ENCODE results near the gene TNFAIP2.
"Not testable (repeated sequence)": the region's sequence is repeated elsewhere in the genome, so short reads cannot be mapped to it uniquely, and the experiment has no call there.

TNFAIP2 gene

GRCh38 chr14:103136388-103137271, 13.4 kb downstream of the TNFAIP2 start:
- DNase-seq: no peak

- no peak for DNase-seq
Observed at GRCh38 chr14:103137689-103138300, 14.5 kb downstream of the TNFAIP2 start.

- DNase-seq: no peak
Observed at GRCh38 chr14:103138301-103139131, 15.3 kb downstream of the TNFAIP2 start.

GRCh38 chr14:103139132-103140025, 16.1 kb downstream of the TNFAIP2 start:
- no peak for DNase-seq

- DNase-seq: no peak
Observed at GRCh38 chr14:103140316-103141109, 17.3 kb downstream of the TNFAIP2 start.

GRCh38 chr14:103141117-103141796, 18.0 kb downstream of the TNFAIP2 start:
- peak; percentile 30 for DNase-seq

- DNase-seq: no peak
Observed at GRCh38 chr14:103142026-103142425, 18.8 kb downstream of the TNFAIP2 start.

- DNase-seq: no peak
Observed at GRCh38 chr14:103142721-103143302, 19.6 kb downstream of the TNFAIP2 start.

- no peak for DNase-seq
Observed at GRCh38 chr14:103143506-103143905, 20.2 kb downstream of the TNFAIP2 start.

- DNase-seq: no peak
Observed at GRCh38 chr14:103144085-103144484, 20.8 kb downstream of the TNFAIP2 start.

GRCh38 chr14:103146141-103146709, 23.0 kb downstream of the TNFAIP2 start:
- no peak for DNase-seq

- no peak for DNase-seq
Observed at GRCh38 chr14:103149351-103150237, 26.3 kb downstream of the TNFAIP2 start.

- DNase-seq: no peak
Observed at GRCh38 chr14:103151270-103151945, 28.1 kb downstream of the TNFAIP2 start.

- DNase-seq: no peak
Observed at GRCh38 chr14:103155010-103155409, 31.7 kb downstream of the TNFAIP2 start.

GRCh38 chr14:103155416-103155815, 32.2 kb downstream of the TNFAIP2 start:
- DNase-seq: not testable (repeated sequence)

- DNase-seq: no peak
Observed at GRCh38 chr14:103155826-103156394, 32.6 kb downstream of the TNFAIP2 start.

GRCh38 chr14:103156651-103157378, 33.6 kb downstream of the TNFAIP2 start:
- DNase-seq: no peak

Data from CD4-positive, alpha-beta T cell treated with Interleukin-17A for 4 hours (primary cell).